ENCODE results near the gene BOK. TPM values are rescaled to one million over a fixed set of nuclear protein-coding genes. Genes with fewer than 3 reads are reported as not detected.
A peak's percentile ranks its signal among the peaks of the same experiment; 100 is the strongest.

The BOK gene
- total RNA-seq: 1 to 10 TPM in 1 of 5 experiments, not detected in 4; 1.3 TPM
- under 1 TPM in 1 of 2 donors, not detected in 1; 0.11 TPM for polyA plus RNA-seq
- not detected for total RNA-seq

DNA sequence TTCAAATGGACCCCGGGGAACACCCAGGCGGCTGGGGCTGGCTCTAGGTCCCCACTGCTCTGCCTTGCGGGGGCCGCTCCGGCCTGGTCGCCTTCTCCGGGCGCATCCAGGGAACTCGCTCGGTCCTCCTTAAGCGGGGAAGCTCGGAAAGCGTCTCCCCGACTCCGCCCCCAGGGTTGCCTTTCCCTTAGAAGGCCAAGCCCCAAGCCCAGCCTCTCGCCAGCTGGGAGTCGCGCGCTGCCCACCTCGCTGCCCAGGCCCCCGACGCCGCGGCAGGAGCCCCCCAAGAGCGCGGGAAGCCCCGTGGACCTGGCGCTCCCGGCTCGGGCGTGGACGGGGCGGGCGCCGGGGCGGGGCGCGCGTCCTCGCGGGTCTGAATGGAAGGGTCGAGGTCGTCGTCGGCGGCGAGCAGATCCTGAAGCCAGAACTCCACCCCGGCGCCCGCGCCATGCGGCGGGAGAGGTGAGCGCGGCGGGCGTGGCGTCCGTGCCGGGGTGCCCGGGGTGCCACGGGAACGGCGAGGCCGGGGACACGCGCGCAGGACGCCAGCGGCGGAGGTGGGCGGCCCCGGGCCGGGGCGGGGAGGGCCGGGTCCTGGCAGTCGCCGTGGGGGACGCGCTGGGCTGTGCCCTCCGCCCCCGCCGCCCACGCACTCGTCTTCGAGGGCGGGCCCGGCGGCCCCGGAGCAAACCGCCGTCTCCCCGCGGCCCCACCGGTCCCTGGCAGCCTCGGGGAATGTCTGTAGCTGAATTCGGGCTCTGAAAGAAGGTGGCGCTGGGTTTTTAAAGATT, at the start of gene BOK:
TSS of gene BOK (plus strand) at position 214 of the 791 bp plus-strand sequence. CDS start 739 bp downstream, outside the sequence.
- Mint-ChIP-seq H3K36me3 (peaks cover 0 to 11% (median 0%) of the 10 kb centered on the region in 5 donors), H3K9me3 (peaks cover 0 to 28% (median 20%) of the 10 kb centered on the region in 11 donors), H3K27me3 (peaks cover 28 to 40% (median 31%) of the 10 kb centered on the region in 5 donors), H3K4me3 (peak within 1 kb of the TSS; percentile 61 to 80 (median 72)), H3K4me1 (peaks cover 0 to 19% (median 14%) of the 10 kb centered on the region in 7 donors), H3K27ac (no peak within 1 kb of the TSS)
- POLR2A ChIA-PET: no interaction called here
- intact Hi-C loops (cut with micrococcal nuclease): no loop called here
- H3K4me1 ChIP-seq (ENCODE audit: control insufficient read depth in 2 of 2, insufficient read depth in 2 of 2, low read length in 2 of 2): no peaks in the 10 kb centered on the region
- no peak within 1 kb of the TSS for H3K27ac ChIP-seq (ENCODE audit: low read depth, low read length)
- DNase-seq: peak in 1 of 9 donors; percentile 49
- H3K36me3 ChIP-seq (ENCODE audit: control insufficient read depth in 2 of 3, insufficient read depth in 3 of 3, low read length in 3 of 3): no peaks in the 10 kb centered on the region
- CTCF ChIA-PET: no interaction called here
- no peak for ATAC-seq
- peaks cover 0 to 9% of the 10 kb centered on the region in 2 donors for H3K27me3 ChIP-seq (ENCODE audit: control insufficient read depth in 2 of 2, insufficient read depth in 2 of 2, low read length in 2 of 2)
- H3K4me3 ChIP-seq (ENCODE audit: low read length): no peak within 1 kb of the TSS
- peaks cover 0 to 15% (median 0%) of the 10 kb centered on the region in 3 experiments for H3K9me3 ChIP-seq (ENCODE audit: control insufficient read depth in 2 of 3, low read length in 3 of 3)

- Histone ChIP-seq H3K4me3 (ENCODE audit: low read length) (peak overlapping the region; percentile 70), H3K9me3 (ENCODE audit: control insufficient read depth in 2 of 3, low read length in 3 of 3) (no peaks in the 10 kb centered on the region), H3K36me3 (ENCODE audit: control insufficient read depth in 2 of 3, insufficient read depth in 3 of 3, low read length in 3 of 3) (peaks cover 0 to 7% (median 0%) of the 10 kb centered on the region in 3 experiments), H3K27me3 (ENCODE audit: control insufficient read depth in 2 of 2, insufficient read depth in 2 of 2, low read length in 2 of 2) (no peaks in the 10 kb centered on the region), H3K27ac (ENCODE audit: low read depth, low read length) (peak overlapping the region; percentile 81), H3K4me1 (ENCODE audit: control insufficient read depth in 2 of 2, insufficient read depth in 2 of 2, low read length in 2 of 2) (peaks cover 7 to 16% of the 10 kb centered on the region in 2 donors)
- no peak for DNase-seq
- intact Hi-C loops (cut with micrococcal nuclease): loop anchor here (2.0 to 10.0 kb wide), 7 partner anchors 64 to 1482 kb away; partner anchors contain the start of genes DUSP28 (in 1 of the 2), NDUFA10 (in 1 of the 2), PASK (in 1 of the 2) and RNPEPL1 (in 1 of the 2)
- ChIA-PET POLR2A (interaction anchor here (1.1 kb wide), 1 partner anchor 98 kb away, joined by 3 read pairs; no protein-coding TSS in a partner anchor), CTCF (no interaction called here)
- Mint-ChIP-seq H3K36me3 (peaks cover 0 to 4% (median 0%) of the 10 kb centered on the region in 5 donors), H3K27ac (peak overlapping the region; percentile 67 to 91 (median 85)), H3K4me3 (peak overlapping the region; percentile 75 to 92 (median 86)), H3K9me3 (no peaks in the 10 kb centered on the region), H3K4me1 (peaks cover 15 to 33% (median 24%) of the 10 kb centered on the region in 7 donors), H3K27me3 (peaks cover 0 to 1% (median 0%) of the 10 kb centered on the region in 5 donors)
- ATAC-seq: no peak
Observed at GRCh38 chr2:241509155-241509784, 49.3 kb upstream of the BOK start.

DNA sequence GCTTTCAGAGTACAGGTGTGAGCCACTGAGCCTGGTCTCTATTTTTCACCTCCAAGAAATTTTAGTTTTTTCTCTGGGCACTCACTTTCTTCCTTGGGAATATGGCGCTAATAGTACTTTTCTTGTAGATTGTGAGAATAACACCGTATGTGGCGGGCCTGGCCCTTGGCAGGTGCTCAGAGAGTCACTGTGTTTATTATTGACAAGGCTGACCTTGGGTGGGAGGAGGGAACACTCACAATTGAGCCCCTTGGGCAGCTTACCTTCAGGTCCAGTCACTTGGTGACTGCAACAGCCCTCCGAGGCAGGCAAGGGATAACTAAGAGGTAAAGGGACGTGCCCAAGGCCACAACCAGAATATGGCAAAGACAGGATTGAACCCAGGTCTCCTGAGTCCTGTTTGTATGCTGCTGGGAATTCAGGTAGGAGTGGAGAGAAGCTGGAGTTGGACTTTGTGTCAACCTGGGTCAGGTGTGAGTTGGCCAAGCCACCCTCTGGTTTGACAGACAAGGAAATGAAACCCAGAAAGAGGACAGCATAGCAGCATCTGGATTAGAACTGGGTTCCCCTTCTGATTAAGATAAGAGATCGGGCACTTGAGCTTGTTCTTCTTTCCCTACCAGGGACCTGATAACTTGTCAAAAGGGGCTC, 47.3 kb upstream of the BOK start:
- intact Hi-C loops (cut with micrococcal nuclease): no loop called here
- ChIA-PET POLR2A (interaction anchor here (1.1 kb wide), 1 partner anchor 195 kb away, joined by 4 read pairs; no protein-coding TSS in a partner anchor), CTCF (interaction anchor here (0.7 kb wide), 1 partner anchor 416 kb away, joined by 4 read pairs; no protein-coding TSS in a partner anchor)

DNA sequence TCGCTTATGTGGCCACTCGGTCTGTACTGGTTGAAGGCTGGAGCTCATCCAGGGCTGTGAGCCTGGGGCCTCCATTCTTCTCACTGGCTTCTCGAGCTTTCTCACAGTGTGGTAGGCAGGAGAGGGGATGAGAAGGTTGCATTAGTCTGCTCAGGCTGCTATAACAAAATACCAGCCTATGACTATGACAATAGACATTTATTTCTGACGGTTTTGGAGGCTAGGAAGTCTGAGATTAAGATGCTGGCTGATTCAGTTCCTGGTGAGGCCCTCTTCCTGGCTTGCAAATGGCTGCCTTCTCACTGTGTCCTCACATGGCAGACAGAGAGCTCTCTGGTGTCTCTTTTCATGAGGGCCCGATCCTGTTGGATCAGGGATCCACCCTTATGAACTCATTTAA, 44.0 kb upstream of the BOK start:
- intact Hi-C loops (cut with micrococcal nuclease): no loop called here

More for the DNA sequence above, 47.3 kb upstream of the BOK start:
- Mint-ChIP-seq H3K36me3 (peaks cover 0 to 4% (median 0%) of the 10 kb centered on the region in 5 donors), H3K27me3 (peaks cover 0 to 1% (median 0%) of the 10 kb centered on the region in 5 donors), H3K4me3 (peak overlapping the region in 4 of 10 donors; percentile 25 to 92 (median 72)), H3K4me1 (peaks cover 11 to 36% (median 22%) of the 10 kb centered on the region in 7 donors), H3K9me3 (no peaks in the 10 kb centered on the region), H3K27ac (no peak overlapping the region)
- DNase-seq (no peak), ATAC-seq (no peak)
- Histone ChIP-seq H3K27me3 (ENCODE audit: control insufficient read depth in 2 of 2, insufficient read depth in 2 of 2, low read length in 2 of 2) (no peaks in the 10 kb centered on the region), H3K4me1 (ENCODE audit: control insufficient read depth in 2 of 2, insufficient read depth in 2 of 2, low read length in 2 of 2) (peaks cover 7 to 16% of the 10 kb centered on the region in 2 donors), H3K9me3 (ENCODE audit: control insufficient read depth in 2 of 3, low read length in 3 of 3) (no peaks in the 10 kb centered on the region), H3K36me3 (ENCODE audit: control insufficient read depth in 2 of 3, insufficient read depth in 3 of 3, low read length in 3 of 3) (peaks cover 0 to 4% (median 0%) of the 10 kb centered on the region in 3 experiments), H3K27ac (ENCODE audit: low read depth, low read length) (no peak overlapping the region), H3K4me3 (ENCODE audit: low read length) (no peak overlapping the region)

GRCh38 chr2:241514986-241515737, 43.4 kb upstream of the BOK start:
- Histone ChIP-seq H3K4me1 (ENCODE audit: control insufficient read depth in 2 of 2, insufficient read depth in 2 of 2, low read length in 2 of 2) (no peaks in the 10 kb centered on the region), H3K36me3 (ENCODE audit: control insufficient read depth in 2 of 3, insufficient read depth in 3 of 3, low read length in 3 of 3) (no peaks in the 10 kb centered on the region), H3K27me3 (ENCODE audit: control insufficient read depth in 2 of 2, insufficient read depth in 2 of 2, low read length in 2 of 2) (no peaks in the 10 kb centered on the region), H3K4me3 (ENCODE audit: low read length) (no peak overlapping the region), H3K27ac (ENCODE audit: low read depth, low read length) (no peak overlapping the region), H3K9me3 (ENCODE audit: control insufficient read depth in 2 of 3, low read length in 3 of 3) (no peaks in the 10 kb centered on the region)
- peaks cover 0 to 7% (median 0%) of the 10 kb centered on the region in 5 donors for H3K36me3 Mint-ChIP-seq
- H3K27me3 Mint-ChIP-seq: peaks cover 0 to 4% (median 0%) of the 10 kb centered on the region in 5 donors
- ChIA-PET POLR2A (no interaction called here), CTCF (interaction anchor here (0.6 kb wide), 1 partner anchor 186 kb away, joined by 4 read pairs; no protein-coding TSS in a partner anchor)
- H3K9me3 Mint-ChIP-seq: peaks cover 0 to 9% (median 0%) of the 10 kb centered on the region in 11 donors
- H3K4me1 Mint-ChIP-seq: peaks cover 0 to 32% (median 6%) of the 10 kb centered on the region in 7 donors
- peak overlapping the region in 1 of 10 donors; percentile 31 for H3K4me3 Mint-ChIP-seq
- peak overlapping the region in 3 of 9 donors; percentile 20 to 82 (median 42) for H3K27ac Mint-ChIP-seq
- intact Hi-C loops (cut with micrococcal nuclease): no loop called here
- no peak for ATAC-seq
- DNase-seq: no peak

More for the DNA sequence above, 44.0 kb upstream of the BOK start:
- H3K36me3 Mint-ChIP-seq: peaks cover 0 to 7% (median 0%) of the 10 kb centered on the region in 5 donors
- POLR2A ChIA-PET: no interaction called here
- H3K4me1 ChIP-seq (ENCODE audit: control insufficient read depth in 2 of 2, insufficient read depth in 2 of 2, low read length in 2 of 2): peaks cover 0 to under 1% of the 10 kb centered on the region in 2 donors
- ATAC-seq (no peak), DNase-seq (no peak)
- no peak overlapping the region for H3K4me3 Mint-ChIP-seq
- CTCF ChIA-PET: interaction anchor here (0.6 kb wide), 1 partner anchor 186 kb away, joined by 4 read pairs; no protein-coding TSS in a partner anchor
- no peaks in the 10 kb centered on the region for H3K27me3 ChIP-seq (ENCODE audit: control insufficient read depth in 2 of 2, insufficient read depth in 2 of 2, low read length in 2 of 2)
- H3K9me3 Mint-ChIP-seq: peaks cover 0 to 9% (median 0%) of the 10 kb centered on the region in 11 donors
- H3K27ac Mint-ChIP-seq: peak overlapping the region in 3 of 9 donors; percentile 20 to 45 (median 26)
- no peaks in the 10 kb centered on the region for H3K36me3 ChIP-seq (ENCODE audit: control insufficient read depth in 2 of 3, insufficient read depth in 3 of 3, low read length in 3 of 3)
- H3K27me3 Mint-ChIP-seq: peaks cover 0 to 4% (median 0%) of the 10 kb centered on the region in 5 donors
- H3K27ac ChIP-seq (ENCODE audit: low read depth, low read length): no peak overlapping the region
- H3K9me3 ChIP-seq (ENCODE audit: control insufficient read depth in 2 of 3, low read length in 3 of 3): no peaks in the 10 kb centered on the region
- H3K4me1 Mint-ChIP-seq: peaks cover 4 to 35% (median 11%) of the 10 kb centered on the region in 7 donors
- H3K4me3 ChIP-seq (ENCODE audit: low read length): no peak overlapping the region

All from naive thymus-derived CD4-positive, alpha-beta T cell (primary cell).